GM12892 (cell line): ENCODE data around the gene RAB9B.

Experiments
- DNase-seq: peaks from one replicate; pipeline ENCODE4 v3.0.0; 2011; ENCODE audit not compliant: insufficient read length
- FAIRE-seq: peaks from 2 replicates; lab custom pipeline; 2011; peaks lifted over from hg19 to GRCh38; lab: Jason Lieb, UNC
- POLR2A ChIP-seq: IDR thresholded peaks from 2 replicates; pipeline ENCODE4 v1.6.1; 2011; ENCODE audit warnings: low read depth, low read length, control low read depth
- POLR2AphosphoS5 ChIP-seq: IDR thresholded peaks from 2 replicates; pipeline ENCODE4 v1.6.1; 2011; ENCODE audit warnings: low read depth, low read length, control low read depth
- TAF1 ChIP-seq: IDR thresholded peaks from 2 replicates; pipeline ENCODE4 v1.6.1; 2011; ENCODE audit warnings: low read depth, mild to moderate bottlenecking, control low read depth, low read length, borderline replicate concordance

The RAB9B gene

GRCh38 chrX:103800318-103800717 lies 31.7 kb downstream of the RAB9B start:
- no peak for FAIRE-seq
- DNase-seq = no peak
- no peak for TF ChIP-seq POLR2A
- TF ChIP-seq TAF1 = no peak
- TF ChIP-seq POLR2AphosphoS5 = no peak

DNA sequence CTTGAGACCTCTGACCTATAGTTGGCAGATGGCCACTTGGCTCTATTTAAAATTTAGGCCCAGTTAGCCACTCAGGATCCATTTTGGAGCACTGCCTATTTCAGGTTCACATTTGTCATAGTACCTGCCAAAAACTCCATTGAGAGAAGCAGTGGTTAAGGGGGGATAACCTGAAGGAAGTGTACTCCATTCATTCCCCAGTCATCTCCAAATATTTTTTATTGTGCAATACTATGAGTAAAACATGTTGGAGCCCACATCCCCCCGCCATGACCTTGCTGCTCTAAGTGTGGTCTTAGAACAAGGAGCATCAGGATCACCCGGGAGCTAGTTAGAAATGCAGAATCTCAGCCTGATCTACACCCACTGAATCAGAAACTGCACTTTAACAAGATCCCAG lies 34.4 kb downstream of the RAB9B start:
- TF ChIP-seq POLR2AphosphoS5 = no peak
- no peak for TF ChIP-seq TAF1
- no peak for TF ChIP-seq POLR2A
- FAIRE-seq (no peak), DNase-seq (no peak)

DNA sequence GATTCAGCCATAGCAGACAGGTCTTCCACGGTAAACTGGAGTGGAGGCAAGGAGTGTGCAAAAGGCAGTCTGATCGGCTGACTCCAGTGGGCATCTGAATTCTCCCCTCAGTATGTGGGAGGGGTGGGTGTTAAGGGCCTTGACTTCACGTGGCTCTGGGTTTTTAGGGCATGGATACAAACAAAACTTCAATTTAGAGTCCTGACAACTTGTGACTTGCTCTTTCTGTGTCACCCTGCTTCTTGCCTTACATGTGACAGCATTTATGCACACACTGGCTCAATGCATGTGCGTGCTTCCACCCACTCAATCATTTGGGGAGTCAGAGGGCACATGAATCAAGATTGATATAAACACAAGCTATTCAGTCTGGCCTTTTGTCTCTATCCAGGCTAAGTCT lies 37.9 kb downstream of the RAB9B start:
- FAIRE-seq (no peak), DNase-seq (no peak)
- TF ChIP-seq POLR2AphosphoS5 (no peak), POLR2A (no peak), TAF1 (no peak)

DNA sequence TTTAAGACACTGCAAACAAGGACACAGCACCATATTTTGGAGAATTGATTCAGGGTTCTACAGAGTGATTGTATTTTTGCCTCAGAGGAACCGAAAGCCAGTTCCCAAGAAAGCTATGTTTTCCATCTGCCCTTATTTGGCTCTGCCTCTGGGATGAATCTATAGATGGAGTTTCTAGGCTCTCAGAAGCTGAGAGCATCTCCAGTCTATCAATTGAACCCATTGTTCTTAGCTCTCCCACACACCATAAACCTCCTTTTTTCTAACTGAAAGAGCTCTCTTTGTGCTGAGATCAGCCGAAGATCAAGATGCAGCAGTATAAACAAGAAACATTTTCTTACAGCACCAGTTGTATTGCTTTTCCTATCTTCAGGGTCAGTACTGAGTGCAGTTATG lies 38.5 kb downstream of the RAB9B start:
- DNase-seq = no peak
- TF ChIP-seq POLR2A = no peak
- no peak for TF ChIP-seq TAF1
- TF ChIP-seq POLR2AphosphoS5 = no peak
- FAIRE-seq = no peak

DNA sequence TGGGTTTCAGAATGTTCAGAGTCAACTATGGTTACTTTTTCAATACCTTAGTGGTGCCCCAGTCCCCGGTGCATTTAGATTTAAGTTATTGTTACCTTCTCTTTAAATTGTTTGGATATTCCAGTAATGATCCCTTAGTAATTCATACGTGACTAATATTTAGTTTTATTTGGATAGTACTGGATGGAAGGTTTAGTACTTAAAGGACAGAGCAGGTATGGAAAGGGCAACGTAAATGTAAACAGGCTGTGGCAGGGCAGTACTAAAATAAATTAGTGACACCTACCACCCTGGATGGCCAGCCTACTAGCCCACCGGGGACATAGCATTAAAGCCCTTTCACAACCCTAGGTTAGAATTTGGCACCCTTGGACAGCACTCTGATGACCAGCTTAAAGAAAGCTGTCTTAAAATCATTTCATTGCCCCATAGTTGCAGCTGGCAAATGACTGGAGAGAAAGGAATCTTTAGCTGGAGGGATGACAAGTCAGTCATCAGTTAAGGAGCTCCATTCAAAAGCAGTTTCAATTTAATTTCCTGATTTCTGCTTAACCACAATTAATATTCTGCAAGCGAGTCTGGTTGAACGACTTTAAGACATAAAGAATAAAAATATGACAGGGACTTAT lies 39.0 kb downstream of the RAB9B start:
- TF ChIP-seq POLR2A = no peak
- no peak for TF ChIP-seq TAF1
- TF ChIP-seq POLR2AphosphoS5 = no peak
- FAIRE-seq (no peak), DNase-seq (no peak)

GRCh38 chrX:103791826-103792485 lies 40.1 kb downstream of the RAB9B start:
- FAIRE-seq = no peak
- DNase-seq = no peak
- no peak for TF ChIP-seq POLR2AphosphoS5
- no peak for TF ChIP-seq TAF1
- no peak for TF ChIP-seq POLR2A

GRCh38 chrX:103791228-103791627 lies 40.8 kb downstream of the RAB9B start:
- TF ChIP-seq POLR2AphosphoS5 = no peak
- TF ChIP-seq TAF1 = no peak
- TF ChIP-seq POLR2A = no peak
- DNase-seq = no peak
- FAIRE-seq = no peak

DNA sequence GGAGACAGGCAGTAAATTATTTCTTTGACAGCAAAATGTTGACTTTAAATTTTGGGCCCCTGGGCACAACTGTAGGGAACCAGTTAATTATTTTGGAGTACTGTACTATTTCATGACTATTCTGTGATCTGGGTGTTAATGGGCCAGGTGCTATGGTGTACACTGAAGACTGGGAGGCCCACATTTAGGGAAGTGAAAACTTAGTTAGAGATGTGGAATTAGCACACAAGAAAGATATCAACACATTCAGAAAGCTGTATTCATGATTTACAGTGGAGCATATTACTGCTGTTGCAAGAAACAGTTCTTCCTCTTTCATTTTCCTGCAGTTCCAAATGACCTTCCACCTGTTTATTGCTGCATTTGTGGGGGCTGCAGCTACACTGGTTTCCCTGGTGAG lies 43.1 kb downstream of the RAB9B start:
- FAIRE-seq = peak; percentile 5
- DNase-seq = no peak
- TF ChIP-seq TAF1 (no peak), POLR2AphosphoS5 (no peak), POLR2A (no peak)

- FAIRE-seq (no peak), DNase-seq (no peak)
- TF ChIP-seq POLR2A (no peak), POLR2AphosphoS5 (no peak), TAF1 (no peak)
Observed at GRCh38 chrX:103783971-103784370, 48.1 kb downstream of the RAB9B start.

- TF ChIP-seq POLR2A (no peak), POLR2AphosphoS5 (no peak), TAF1 (no peak)
- DNase-seq (no peak), FAIRE-seq (no peak)
Observed at GRCh38 chrX:103783196-103783595, 48.9 kb downstream of the RAB9B start.

DNA sequence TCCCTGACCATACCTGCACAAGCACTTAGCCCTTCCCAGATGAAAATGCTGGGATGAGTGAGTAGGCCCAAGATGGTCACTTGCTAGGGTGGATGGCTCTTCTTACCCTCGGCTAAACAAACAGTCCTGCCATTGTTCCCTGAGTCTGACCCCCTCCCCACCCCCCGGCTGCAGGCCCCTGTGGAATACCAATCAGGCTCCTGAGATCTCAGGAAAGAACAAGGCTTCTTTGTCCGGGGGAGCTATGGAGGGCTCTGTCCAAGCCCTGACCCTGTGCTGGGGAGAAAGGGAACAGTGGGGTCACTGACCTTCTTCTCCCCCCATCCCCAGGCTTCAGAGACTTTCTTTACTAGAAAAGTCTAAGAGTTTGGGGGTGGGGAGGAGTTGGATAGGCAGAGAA lies 49.4 kb downstream of the RAB9B start:
- DNase-seq (no peak), FAIRE-seq (no peak)
- TF ChIP-seq POLR2A (no peak), TAF1 (no peak), POLR2AphosphoS5 (no peak)

DNA sequence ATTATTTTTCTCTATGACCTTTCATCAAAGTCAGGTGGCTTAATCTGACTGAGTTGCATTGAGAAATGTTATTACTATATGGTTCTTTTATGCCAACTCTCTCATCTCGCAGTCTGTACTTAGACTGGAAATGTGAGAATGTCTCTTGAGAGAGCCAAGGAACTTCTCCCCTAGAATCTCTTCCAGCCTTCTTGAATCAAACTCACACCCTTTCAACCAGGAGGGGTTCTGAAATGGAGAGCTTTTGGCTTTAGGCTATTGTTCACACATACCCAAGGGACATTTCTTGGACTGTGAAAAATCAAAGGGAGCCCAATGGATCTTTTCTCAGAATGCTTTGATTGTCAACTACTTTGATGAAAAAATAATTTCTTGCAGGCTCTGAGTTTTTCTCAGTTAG lies 50.4 kb downstream of the RAB9B start:
- no peak for FAIRE-seq

More for the DNA sequence above, 50.4 kb downstream of the RAB9B start:
- no peak for TF ChIP-seq TAF1
- TF ChIP-seq POLR2A = no peak
- no peak for TF ChIP-seq POLR2AphosphoS5
- no peak for DNase-seq
